ENCODE data around the gene KAT2B. TPM values are rescaled to one million over a fixed set of nuclear protein-coding genes. Genes with fewer than 3 reads are reported as not detected.

The KAT2B gene
- total and polyA plus RNA-seq, 5 donors: 20.9 to 71.5 (median 71.0) TPM

DNA sequence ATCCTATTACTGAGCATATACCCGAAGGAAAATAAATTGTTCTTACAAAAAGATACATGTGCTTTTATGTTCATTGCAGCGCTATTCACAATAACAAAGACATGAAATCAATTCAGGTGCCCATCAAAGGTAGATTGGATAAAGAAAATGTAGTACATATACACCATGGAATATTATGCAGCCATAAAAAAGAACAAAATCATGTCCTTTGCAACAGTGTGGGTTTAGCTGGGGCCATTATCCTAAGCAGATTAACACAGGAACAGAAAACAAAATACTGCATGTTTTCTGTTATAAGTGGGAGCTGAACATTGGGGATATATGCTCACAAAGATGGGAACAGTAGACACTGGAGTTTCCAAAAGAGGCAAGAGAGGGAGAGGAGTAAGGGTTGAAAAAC, 103.3 kb downstream of the KAT2B start:
- DNase-seq (no peak), ATAC-seq (no peak)
- no peak overlapping the region for H3K27ac ChIP-seq (ENCODE audit: low read length)
- intact Hi-C loops (cut with DNase I): loop anchor here in 1 of 4 donors (10.0 kb wide), 1 partner anchor 189 kb away; no protein-coding TSS in a partner anchor
- no peaks in the 10 kb centered on the region for H3K27me3 ChIP-seq (ENCODE audit: control insufficient read depth, insufficient read depth)
- H3K4me3 ChIP-seq (ENCODE audit: low read length): no peak overlapping the region
- no peaks in the 10 kb centered on the region for H3K4me1 ChIP-seq (ENCODE audit: control insufficient read depth, insufficient read depth, low read length)
- WGBS: 98% methylated on average over 2 of the region's 2 CpGs
- H3K9me3 ChIP-seq (ENCODE audit: control insufficient read depth, low read length): no peaks in the 10 kb centered on the region

GRCh38 chr3:20145874-20146273, 105.6 kb downstream of the KAT2B start:
- ATAC-seq (no peak), DNase-seq (no peak)
- Histone ChIP-seq H3K4me1 (ENCODE audit: control insufficient read depth, insufficient read depth, low read length) (no peaks in the 10 kb centered on the region), H3K27ac (ENCODE audit: low read length) (no peak overlapping the region), H3K4me3 (ENCODE audit: low read length) (no peak overlapping the region), H3K27me3 (ENCODE audit: control insufficient read depth, insufficient read depth) (no peaks in the 10 kb centered on the region), H3K9me3 (ENCODE audit: control insufficient read depth, low read length) (no peaks in the 10 kb centered on the region)
- 85% methylated on average over 2 of the region's 2 CpGs for WGBS
- intact Hi-C loops (cut with DNase I): loop anchor here in 1 of 4 donors (10.0 kb wide), 1 partner anchor 191 kb away; no protein-coding TSS in a partner anchor

- ATAC-seq: no peak
- 93% methylated on average over 8 of the region's 8 CpGs for WGBS
- no peaks in the 10 kb centered on the region for H3K4me1 ChIP-seq (ENCODE audit: control insufficient read depth, insufficient read depth, low read length)
- H3K9me3 ChIP-seq (ENCODE audit: control insufficient read depth, low read length): no peaks in the 10 kb centered on the region
- intact Hi-C loops (cut with DNase I): loop anchor here in 1 of 4 donors (10.0 kb wide), 1 partner anchor 192 kb away; no protein-coding TSS in a partner anchor
- no peak overlapping the region for H3K27ac ChIP-seq (ENCODE audit: low read length)
- no peak overlapping the region for H3K4me3 ChIP-seq (ENCODE audit: low read length)
- no peak for DNase-seq
- no peaks in the 10 kb centered on the region for H3K27me3 ChIP-seq (ENCODE audit: control insufficient read depth, insufficient read depth)
These were observed 106.1 kb downstream of the KAT2B start for GRCh38 chr3:20146301-20146700.

GRCh38 chr3:20147361-20147760, 107.1 kb downstream of the KAT2B start:
- DNase-seq: no peak
- no peak for ATAC-seq
- intact Hi-C loops (cut with DNase I): loop anchor here in 1 of 4 donors (10.0 kb wide), 1 partner anchor 193 kb away; no protein-coding TSS in a partner anchor
- Histone ChIP-seq H3K27me3 (ENCODE audit: control insufficient read depth, insufficient read depth) (no peaks in the 10 kb centered on the region), H3K4me1 (ENCODE audit: control insufficient read depth, insufficient read depth, low read length) (no peaks in the 10 kb centered on the region), H3K27ac (ENCODE audit: low read length) (no peak overlapping the region), H3K4me3 (ENCODE audit: low read length) (no peak overlapping the region), H3K9me3 (ENCODE audit: control insufficient read depth, low read length) (no peaks in the 10 kb centered on the region)

DNA sequence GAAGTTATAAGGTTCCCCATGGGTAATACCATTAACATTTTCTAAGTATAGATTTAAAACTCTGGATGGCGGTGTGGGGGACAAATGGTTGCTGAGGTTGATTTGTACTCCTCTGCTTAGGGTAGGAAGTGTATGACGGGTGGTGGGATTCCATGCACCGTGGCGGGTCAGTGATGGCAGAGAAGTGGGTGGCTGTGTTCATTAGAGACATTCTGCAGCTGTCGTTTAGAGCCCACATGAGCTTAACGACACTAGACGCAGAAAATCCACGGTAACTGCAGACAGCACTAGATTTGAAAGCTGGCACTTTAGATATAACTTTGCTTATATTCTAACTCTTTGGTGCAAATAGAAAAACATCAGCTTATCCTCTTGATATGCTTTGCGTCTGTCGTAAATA, 108.2 kb downstream of the KAT2B start:
- DNase-seq: no peak
- Histone ChIP-seq H3K27ac (ENCODE audit: low read length) (no peak overlapping the region), H3K9me3 (ENCODE audit: control insufficient read depth, low read length) (no peaks in the 10 kb centered on the region), H3K27me3 (ENCODE audit: control insufficient read depth, insufficient read depth) (no peaks in the 10 kb centered on the region), H3K4me3 (ENCODE audit: low read length) (no peak overlapping the region), H3K4me1 (ENCODE audit: control insufficient read depth, insufficient read depth, low read length) (no peaks in the 10 kb centered on the region)
- intact Hi-C loops (cut with DNase I): loop anchor here in 1 of 4 donors (10.0 kb wide), 1 partner anchor 194 kb away; no protein-coding TSS in a partner anchor
- WGBS: 91% methylated on average over 10 of the region's 10 CpGs
- no peak for ATAC-seq

- Histone ChIP-seq H3K27ac (ENCODE audit: low read length) (no peak overlapping the region), H3K27me3 (ENCODE audit: control insufficient read depth, insufficient read depth) (no peaks in the 10 kb centered on the region), H3K9me3 (ENCODE audit: control insufficient read depth, low read length) (no peaks in the 10 kb centered on the region), H3K4me3 (ENCODE audit: low read length) (no peak overlapping the region), H3K4me1 (ENCODE audit: control insufficient read depth, insufficient read depth, low read length) (no peaks in the 10 kb centered on the region)
- WGBS: 100% methylated on average over 1 of the region's 1 CpG
- no peak for ATAC-seq
- DNase-seq: no peak
- intact Hi-C loops (cut with DNase I): no loop called here
These were observed 113.8 kb downstream of the KAT2B start for GRCh38 chr3:20154078-20154477.

DNA sequence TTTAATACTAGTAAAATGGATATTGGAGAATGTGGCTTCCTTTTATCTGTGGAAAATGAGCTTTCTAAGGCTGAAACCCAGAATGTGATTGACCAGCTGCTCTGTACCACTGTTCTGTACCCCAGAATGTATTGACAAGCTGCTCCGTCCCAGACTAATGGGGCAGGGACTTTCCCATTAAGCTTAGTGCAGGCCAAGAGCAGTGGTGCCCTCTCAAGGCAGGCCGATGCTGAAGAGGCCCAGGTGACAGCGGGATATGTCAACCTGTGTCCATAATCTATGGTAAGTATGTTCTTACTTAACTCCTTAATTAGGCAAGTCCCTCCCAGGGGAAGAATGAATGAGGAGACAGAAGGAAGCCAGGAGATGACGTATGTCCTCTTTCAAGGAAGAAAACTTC, 114.7 kb downstream of the KAT2B start:
- DNase-seq: no peak
- no peaks in the 10 kb centered on the region for H3K9me3 ChIP-seq (ENCODE audit: control insufficient read depth, low read length)
- H3K27ac ChIP-seq (ENCODE audit: low read length): no peak overlapping the region
- ATAC-seq: no peak
- WGBS: 92% methylated on average over 4 of the region's 4 CpGs
- H3K27me3 ChIP-seq (ENCODE audit: control insufficient read depth, insufficient read depth): no peaks in the 10 kb centered on the region
- no peaks in the 10 kb centered on the region for H3K4me1 ChIP-seq (ENCODE audit: control insufficient read depth, insufficient read depth, low read length)
- intact Hi-C loops (cut with DNase I): no loop called here
- no peak overlapping the region for H3K4me3 ChIP-seq (ENCODE audit: low read length)

GRCh38 chr3:20160230-20160629, 120.0 kb downstream of the KAT2B start:
- H3K4me1 ChIP-seq (ENCODE audit: control insufficient read depth, insufficient read depth, low read length): no peaks in the 10 kb centered on the region
- intact Hi-C loops (cut with DNase I): no loop called here
- no peak overlapping the region for H3K27ac ChIP-seq (ENCODE audit: low read length)
- ATAC-seq (no peak), DNase-seq (no peak)
- no peaks in the 10 kb centered on the region for H3K27me3 ChIP-seq (ENCODE audit: control insufficient read depth, insufficient read depth)
- no peak overlapping the region for H3K4me3 ChIP-seq (ENCODE audit: low read length)
- H3K9me3 ChIP-seq (ENCODE audit: control insufficient read depth, low read length): no peaks in the 10 kb centered on the region

DNA sequence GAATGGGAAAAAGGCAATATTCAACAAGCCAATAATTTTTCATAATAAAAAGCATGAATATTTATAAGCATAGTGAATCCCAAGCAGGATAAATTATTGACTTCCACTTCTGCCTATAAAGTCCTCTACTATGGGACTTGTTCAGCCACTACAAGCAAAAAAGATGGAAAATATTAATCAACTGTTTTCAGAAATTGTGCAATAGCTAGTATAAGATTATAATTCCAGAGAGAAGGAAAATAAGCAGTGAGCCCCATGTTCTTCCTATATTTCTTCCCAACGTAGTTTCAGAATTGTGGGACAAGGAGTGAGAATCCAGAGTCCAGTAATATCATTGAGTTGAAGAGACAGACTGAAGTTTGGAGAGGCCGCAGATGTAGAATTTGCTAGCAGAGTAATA, 121.5 kb downstream of the KAT2B start:
- no peak for ATAC-seq
- intact Hi-C loops (cut with DNase I): no loop called here
- Histone ChIP-seq H3K4me1 (ENCODE audit: control insufficient read depth, insufficient read depth, low read length) (no peaks in the 10 kb centered on the region), H3K27ac (ENCODE audit: low read length) (no peak overlapping the region), H3K4me3 (ENCODE audit: low read length) (no peak overlapping the region), H3K27me3 (ENCODE audit: control insufficient read depth, insufficient read depth) (no peaks in the 10 kb centered on the region), H3K9me3 (ENCODE audit: control insufficient read depth, low read length) (no peaks in the 10 kb centered on the region)
- no peak for DNase-seq
- 99% methylated on average over 2 of the region's 2 CpGs for WGBS

- DNase-seq (no peak), ATAC-seq (no peak)
- H3K27ac ChIP-seq (ENCODE audit: low read length): no peak overlapping the region
- 87% methylated on average over 4 of the region's 4 CpGs for WGBS
- intact Hi-C loops (cut with DNase I): no loop called here
- H3K9me3 ChIP-seq (ENCODE audit: control insufficient read depth, low read length): no peaks in the 10 kb centered on the region
- no peaks in the 10 kb centered on the region for H3K4me1 ChIP-seq (ENCODE audit: control insufficient read depth, insufficient read depth, low read length)
- no peak overlapping the region for H3K4me3 ChIP-seq (ENCODE audit: low read length)
- no peaks in the 10 kb centered on the region for H3K27me3 ChIP-seq (ENCODE audit: control insufficient read depth, insufficient read depth)
These were observed 133.7 kb downstream of the KAT2B start for GRCh38 chr3:20173844-20174410.

- Histone ChIP-seq H3K9me3 (ENCODE audit: control insufficient read depth, low read length) (no peaks in the 10 kb centered on the region), H3K27ac (ENCODE audit: low read length) (no peak overlapping the region), H3K4me1 (ENCODE audit: control insufficient read depth, insufficient read depth, low read length) (no peaks in the 10 kb centered on the region), H3K27me3 (ENCODE audit: control insufficient read depth, insufficient read depth) (no peaks in the 10 kb centered on the region), H3K4me3 (ENCODE audit: low read length) (no peak overlapping the region)
- no peak for ATAC-seq
- intact Hi-C loops (cut with DNase I): loop anchor here in 3 of 4 donors (10.0 kb wide), 2 partner anchors 146 to 236 kb away; partner anchors contain the start of gene RAB5A (in 2 of the 3)
- no peak for DNase-seq
- 68% methylated on average over 3 of the region's 3 CpGs for WGBS
These were observed 141.0 kb downstream of the KAT2B start for GRCh38 chr3:20181276-20181675.

DNA sequence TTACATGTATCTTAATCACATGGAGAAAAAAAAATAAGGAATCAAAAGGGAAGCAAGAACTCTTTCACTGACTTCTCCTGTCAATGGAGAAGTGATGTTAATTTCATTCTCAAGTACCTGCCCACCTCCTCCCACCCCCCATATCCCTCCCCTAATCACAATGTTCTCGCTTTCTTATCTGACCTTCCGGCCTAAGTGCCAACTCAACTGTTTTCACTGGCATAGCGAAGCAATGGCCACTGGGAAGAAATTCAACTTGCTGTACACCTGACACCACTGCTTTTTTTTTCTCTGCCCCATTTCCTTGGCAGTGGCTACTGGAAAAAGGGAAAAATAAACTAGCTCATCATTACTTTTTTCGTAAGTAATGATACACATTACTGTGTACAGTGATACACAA, 142.0 kb downstream of the KAT2B start:
- intact Hi-C loops (cut with DNase I): loop anchor here in 3 of 4 donors (10.0 kb wide), 2 partner anchors 147 to 237 kb away; partner anchors contain the start of gene RAB5A (in 2 of the 3)
- DNase-seq: no peak
- H3K27ac ChIP-seq (ENCODE audit: low read length): no peak overlapping the region

More for the DNA sequence above, 142.0 kb downstream of the KAT2B start:
- Histone ChIP-seq H3K4me3 (ENCODE audit: low read length) (no peak overlapping the region), H3K27me3 (ENCODE audit: control insufficient read depth, insufficient read depth) (no peaks in the 10 kb centered on the region), H3K9me3 (ENCODE audit: control insufficient read depth, low read length) (no peaks in the 10 kb centered on the region), H3K4me1 (ENCODE audit: control insufficient read depth, insufficient read depth, low read length) (no peaks in the 10 kb centered on the region)
- 73% methylated on average over 4 of the region's 4 CpGs for WGBS
- ATAC-seq: no peak
